Naive B cell (primary cell): ENCODE data around the gene TCHP. TPM values are rescaled to one million over a fixed set of nuclear protein-coding genes. Genes with fewer than 3 reads are reported as not detected.

Experiments
- ATAC-seq, 2 donors: fragments of 150-1000 bp; cut with Tn5 transposase; 2 replicates each; pipeline ENCODE4 v1.10.0; 2021; ENCODE audit warnings: low read depth in 2 of 2, mild to moderate bottlenecking in 2 of 2, moderate library complexity in 2 of 2
- DNase-seq: peaks from one replicate; pipeline ENCODE4 v3.0.0; 2022
- H3K27ac Mint-ChIP-seq, 6 donors: one replicate each; pipeline ENCODE4 v1.8.0; 2020 to 2022; ENCODE audit warnings: mild to moderate bottlenecking in 6 of 6, mixed read lengths in 6 of 6, moderate library complexity in 5 of 6, inconsistent platforms in 2 of 6
- H3K27me3 Mint-ChIP-seq, 3 donors: one replicate each; pipeline ENCODE4 v1.8.0; 2021 to 2022; ENCODE audit warnings: mixed read lengths in 3 of 3, mild to moderate bottlenecking in 1 of 3
- H3K36me3 Mint-ChIP-seq, 2 donors: one replicate each; pipeline ENCODE4 v1.8.0; 2020 to 2022; ENCODE audit warnings: mixed read lengths in 2 of 2, inconsistent platforms in 1 of 2, mild to moderate bottlenecking in 1 of 2
- H3K4me1 Mint-ChIP-seq, 3 donors: one replicate each; pipeline ENCODE4 v1.8.0; 2020 to 2022; ENCODE audit warnings: mixed read lengths in 3 of 3, inconsistent platforms in 1 of 3, mild to moderate bottlenecking in 1 of 3, moderate library complexity in 1 of 3
- H3K4me3 Mint-ChIP-seq, 8 donors: one replicate each; pipeline ENCODE4 v1.8.0; 2020 to 2022; ENCODE audit warnings: mild to moderate bottlenecking in 8 of 8, mixed read lengths in 8 of 8, moderate library complexity in 8 of 8, inconsistent platforms in 2 of 8
- H3K9me3 Mint-ChIP-seq, 7 donors: one replicate each; pipeline ENCODE4 v1.8.0; 2020 to 2022; ENCODE audit warnings: mixed read lengths in 7 of 7, mild to moderate bottlenecking in 5 of 7, inconsistent platforms in 2 of 7, moderate library complexity in 1 of 7
- polyA plus RNA-seq, 6 donors: library from polyadenylated mRNA; unstranded; fragments of 300-500 nt; fragmentation: Illumina TruSeq; gene quantifications; one replicate each; pipeline ENCODE4 v1.2.3, GENCODE V29; 2021; ENCODE audit warnings: low read depth in 6 of 6

TCHP gene
- polyA plus RNA-seq, 6 donors from 2014 or later = 5.6 to 10.3 (median 6.4) TPM

- Mint-ChIP-seq H3K4me1 (peaks cover 6 to 13% (median 6%) of the 10 kb centered on the region in 3 donors), H3K4me3 (no peak overlapping the region), H3K27ac (peak overlapping the region in 2 of 6 donors; percentile 42 to 70), H3K27me3 (no peaks in the 10 kb centered on the region), H3K36me3 (peaks cover 15 to 16% of the 10 kb centered on the region in 2 donors), H3K9me3 (no peaks in the 10 kb centered on the region)
- ATAC-seq (no peak), DNase-seq (no peak)
Measured at GRCh38 chr12:109937371-109937770, 37.3 kb downstream of the TCHP start.

- peaks cover 11 to 16% of the 10 kb centered on the region in 2 donors for H3K36me3 Mint-ChIP-seq
- H3K9me3 Mint-ChIP-seq = no peaks in the 10 kb centered on the region
- H3K27ac Mint-ChIP-seq = peak overlapping the region in 1 of 6 donors; percentile 54
- H3K4me3 Mint-ChIP-seq = no peak overlapping the region
- ATAC-seq (no peak), DNase-seq (no peak)
- no peaks in the 10 kb centered on the region for H3K27me3 Mint-ChIP-seq
- peaks cover 6 to 13% (median 6%) of the 10 kb centered on the region in 3 donors for H3K4me1 Mint-ChIP-seq
Measured at GRCh38 chr12:109938947-109939346, 38.9 kb downstream of the TCHP start.

DNA sequence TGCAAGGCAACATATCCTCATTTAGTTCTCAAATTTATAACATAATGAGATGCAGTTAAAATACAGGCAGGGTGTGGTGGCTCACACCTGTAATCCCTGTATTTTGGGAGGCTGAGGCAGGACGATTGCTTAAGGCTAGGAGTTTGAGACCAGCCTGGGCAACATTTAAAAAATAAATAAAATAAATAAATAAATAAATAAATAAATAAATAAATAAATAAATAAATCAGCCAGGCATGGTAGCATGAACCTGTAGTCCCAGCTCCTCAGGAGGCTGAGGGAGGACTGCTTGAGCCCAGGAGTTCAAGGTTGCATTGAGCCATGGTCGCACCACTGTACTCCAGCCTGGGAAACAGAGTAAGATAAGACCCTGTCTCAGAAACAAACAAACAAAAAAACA lies 39.4 kb downstream of the TCHP start:
- Mint-ChIP-seq H3K27ac (peak overlapping the region in 1 of 6 donors; percentile 29), H3K4me1 (peaks cover 6 to 13% (median 6%) of the 10 kb centered on the region in 3 donors), H3K9me3 (no peaks in the 10 kb centered on the region), H3K4me3 (no peak overlapping the region), H3K36me3 (peaks cover 7 to 16% of the 10 kb centered on the region in 2 donors), H3K27me3 (no peaks in the 10 kb centered on the region)
- no peak for DNase-seq
- no peak for ATAC-seq

DNA sequence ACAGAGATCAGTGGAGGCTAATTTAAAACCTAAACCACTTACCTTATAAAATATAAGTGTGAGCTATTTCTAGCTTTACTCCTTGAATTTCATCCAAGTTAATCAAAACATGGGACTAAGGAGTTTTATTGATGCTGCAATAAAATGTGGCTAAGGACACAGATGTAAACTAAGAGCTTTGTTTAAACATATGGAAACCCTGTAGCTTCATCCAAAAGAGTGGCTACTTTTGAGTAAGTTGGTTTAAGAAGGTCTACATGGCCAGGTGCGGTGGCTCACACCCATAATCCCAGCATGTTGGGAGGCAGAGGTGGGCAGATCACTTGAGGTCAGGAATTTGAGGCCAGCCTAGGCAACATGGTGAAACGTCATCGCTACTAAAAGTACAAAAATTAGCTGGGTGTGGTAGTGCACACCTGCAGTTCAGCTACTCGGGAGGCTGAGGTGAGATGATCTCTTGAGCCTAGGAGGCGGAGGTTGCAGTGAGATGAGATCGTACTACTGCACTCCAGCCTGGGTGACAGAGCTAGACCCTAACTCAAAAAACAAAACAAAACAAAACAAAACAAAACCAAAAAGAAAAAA lies 40.4 kb downstream of the TCHP start:
- ATAC-seq (no peak), DNase-seq (no peak)
- peaks cover 6 to 13% (median 6%) of the 10 kb centered on the region in 3 donors for H3K4me1 Mint-ChIP-seq
- peaks cover 7 to 16% of the 10 kb centered on the region in 2 donors for H3K36me3 Mint-ChIP-seq
- no peaks in the 10 kb centered on the region for H3K27me3 Mint-ChIP-seq
- H3K27ac Mint-ChIP-seq = peak overlapping the region in 3 of 6 donors; percentile 20 to 62 (median 52)
- H3K4me3 Mint-ChIP-seq = no peak overlapping the region
- H3K9me3 Mint-ChIP-seq = no peaks in the 10 kb centered on the region

GRCh38 chr12:109943811-109944210 lies 43.7 kb downstream of the TCHP start:
- Mint-ChIP-seq H3K27me3 (no peaks in the 10 kb centered on the region), H3K4me1 (peaks cover 24 to 37% (median 26%) of the 10 kb centered on the region in 3 donors), H3K36me3 (peaks cover 7 to 13% of the 10 kb centered on the region in 2 donors), H3K4me3 (no peak overlapping the region), H3K27ac (peak overlapping the region in 1 of 6 donors; percentile 62), H3K9me3 (no peaks in the 10 kb centered on the region)
- DNase-seq (no peak), ATAC-seq (no peak)

GRCh38 chr12:109944561-109945359 lies 44.7 kb downstream of the TCHP start:
- DNase-seq = no peak
- Mint-ChIP-seq H3K27me3 (no peaks in the 10 kb centered on the region), H3K4me3 (no peak overlapping the region), H3K9me3 (no peaks in the 10 kb centered on the region), H3K27ac (peak overlapping the region in 3 of 6 donors; percentile 9 to 86 (median 70)), H3K4me1 (peaks cover 24 to 37% (median 26%) of the 10 kb centered on the region in 3 donors), H3K36me3 (peaks cover 7 to 13% of the 10 kb centered on the region in 2 donors)
- no peak for ATAC-seq

DNA sequence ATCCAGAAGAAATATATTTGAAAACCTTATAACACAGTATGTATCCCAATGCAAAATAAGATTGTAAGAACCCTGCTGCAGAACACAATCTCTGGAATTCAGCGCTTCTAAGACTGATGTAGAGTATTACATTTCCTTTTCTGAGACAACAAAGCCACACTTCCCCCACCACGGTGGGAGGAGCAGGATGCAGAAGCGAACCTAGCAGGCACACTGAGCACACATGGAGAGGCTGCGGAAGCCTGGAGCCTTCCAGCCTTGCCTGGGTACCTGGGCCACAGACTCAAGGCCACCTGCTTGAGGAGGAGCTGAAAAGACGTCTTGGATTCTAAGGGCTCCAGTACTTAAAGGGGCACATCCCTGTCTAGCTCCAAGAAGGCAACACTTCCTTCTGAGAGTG lies 46.4 kb downstream of the TCHP start:
- no peaks in the 10 kb centered on the region for H3K27me3 Mint-ChIP-seq
- DNase-seq = no peak
- ATAC-seq = no peak
- H3K4me3 Mint-ChIP-seq = peak overlapping the region in 1 of 8 donors; percentile 51
- H3K36me3 Mint-ChIP-seq = peaks cover 10 to 13% of the 10 kb centered on the region in 2 donors
- no peaks in the 10 kb centered on the region for H3K9me3 Mint-ChIP-seq
- H3K27ac Mint-ChIP-seq = peak overlapping the region; percentile 78 to 96 (median 89)
- H3K4me1 Mint-ChIP-seq = peaks cover 20 to 29% (median 21%) of the 10 kb centered on the region in 3 donors

DNA sequence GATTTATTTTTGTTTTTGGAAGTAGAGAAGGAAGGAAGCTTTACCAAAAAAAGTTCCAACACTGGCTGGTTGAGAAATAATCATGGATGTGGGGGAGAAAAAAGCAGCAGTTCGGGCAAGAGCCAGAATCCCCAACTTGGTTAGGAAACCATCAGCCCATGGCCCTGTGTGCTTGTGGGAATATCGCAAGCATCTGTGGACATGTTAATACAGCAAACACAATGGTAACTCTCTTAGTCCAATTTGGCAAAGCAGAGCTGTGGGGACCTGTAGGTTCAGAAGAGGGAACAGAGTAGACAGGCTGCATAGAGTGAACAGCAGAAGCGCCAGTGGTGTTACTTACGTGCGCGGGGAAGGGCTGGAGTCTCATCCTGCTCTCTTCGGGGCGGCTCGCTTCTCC lies 46.8 kb downstream of the TCHP start:
- H3K27ac Mint-ChIP-seq = peak overlapping the region; percentile 78 to 96 (median 89)
- no peaks in the 10 kb centered on the region for H3K27me3 Mint-ChIP-seq
- peak overlapping the region in 2 of 8 donors; percentile 6 to 51 for H3K4me3 Mint-ChIP-seq
- no peak for DNase-seq
- H3K4me1 Mint-ChIP-seq = peaks cover 18 to 25% (median 20%) of the 10 kb centered on the region in 3 donors
- no peak for ATAC-seq
- peaks cover 13 to 14% of the 10 kb centered on the region in 2 donors for H3K36me3 Mint-ChIP-seq
- no peaks in the 10 kb centered on the region for H3K9me3 Mint-ChIP-seq

DNA sequence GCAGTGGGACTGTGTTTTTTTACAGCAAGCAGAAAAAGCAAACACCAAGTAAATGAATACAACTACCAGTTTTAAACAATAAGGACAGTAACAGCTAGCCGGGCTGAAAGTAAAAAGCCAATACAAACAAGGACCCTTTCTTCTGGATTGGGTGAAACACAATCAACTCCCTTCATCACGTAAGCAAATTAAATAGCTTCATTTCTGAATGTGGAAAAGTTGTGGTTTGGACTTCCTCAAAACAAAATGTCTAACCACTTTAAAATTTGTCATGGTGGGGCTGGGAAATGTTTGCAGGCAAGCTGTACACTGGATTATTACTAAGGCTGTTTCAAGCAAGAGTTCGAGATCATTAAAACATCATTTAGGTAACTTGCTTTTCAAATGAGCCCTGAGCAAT lies 47.4 kb downstream of the TCHP start:
- H3K4me3 Mint-ChIP-seq = peak overlapping the region in 2 of 8 donors; percentile 35 to 36
- ATAC-seq = peak in 1 of 2 donors; percentile 47
- no peaks in the 10 kb centered on the region for H3K27me3 Mint-ChIP-seq
- no peaks in the 10 kb centered on the region for H3K9me3 Mint-ChIP-seq
- peaks cover 13 to 21% of the 10 kb centered on the region in 2 donors for H3K36me3 Mint-ChIP-seq
- H3K4me1 Mint-ChIP-seq = peaks cover 24 to 30% (median 24%) of the 10 kb centered on the region in 3 donors
- H3K27ac Mint-ChIP-seq = peak overlapping the region in 5 of 6 donors; percentile 61 to 94 (median 84)
- DNase-seq = no peak

DNA sequence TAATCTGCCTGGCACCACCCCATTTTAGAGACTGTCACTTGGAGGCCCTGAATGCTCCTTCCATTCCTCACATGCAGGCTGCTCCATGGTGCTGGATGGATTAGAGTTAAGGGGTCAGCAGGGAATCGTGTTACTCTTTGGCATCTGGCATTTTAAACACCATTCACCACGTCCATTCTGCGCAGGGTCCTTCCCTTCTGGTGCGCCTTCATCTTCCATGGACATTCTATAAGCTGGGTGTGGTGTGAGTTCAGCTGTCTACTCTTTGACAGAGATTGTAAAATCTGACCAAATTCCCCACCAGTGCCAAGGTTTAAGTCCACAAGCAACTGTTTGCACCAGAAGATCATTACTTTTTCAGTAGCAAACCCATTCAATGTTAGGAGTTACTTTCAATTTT lies 48.3 kb downstream of the TCHP start:
- Mint-ChIP-seq H3K4me3 (no peak overlapping the region), H3K36me3 (peaks cover 19 to 25% of the 10 kb centered on the region in 2 donors), H3K27me3 (no peaks in the 10 kb centered on the region), H3K9me3 (no peaks in the 10 kb centered on the region), H3K27ac (peak overlapping the region; percentile 9 to 84 (median 68)), H3K4me1 (peaks cover 29 to 38% (median 33%) of the 10 kb centered on the region in 3 donors)
- ATAC-seq (no peak), DNase-seq (no peak)

DNA sequence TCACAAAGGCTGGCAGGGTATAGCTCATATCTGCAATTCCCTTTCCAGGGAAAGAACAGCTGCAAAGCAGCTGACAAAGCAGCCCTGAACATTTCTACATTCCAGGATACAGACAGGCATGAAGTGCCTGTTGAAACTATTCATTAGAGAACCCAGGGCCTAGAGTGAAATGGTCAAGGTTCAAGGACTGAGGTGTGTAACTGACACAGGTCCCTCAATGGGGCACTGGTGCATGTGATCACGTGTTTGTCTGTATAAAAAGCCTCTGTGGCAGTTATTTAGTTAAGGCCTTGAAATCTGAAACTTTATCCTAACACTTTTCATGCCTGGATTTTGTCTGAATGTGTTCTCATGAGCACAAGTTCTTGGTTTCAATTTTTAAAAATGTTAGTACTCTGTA lies 49.0 kb downstream of the TCHP start:
- no peaks in the 10 kb centered on the region for H3K9me3 Mint-ChIP-seq
- peak overlapping the region in 5 of 6 donors; percentile 13 to 84 (median 22) for H3K27ac Mint-ChIP-seq
- DNase-seq (no peak), ATAC-seq (no peak)
- H3K36me3 Mint-ChIP-seq = peaks cover 19 to 25% of the 10 kb centered on the region in 2 donors
- H3K27me3 Mint-ChIP-seq = no peaks in the 10 kb centered on the region
- H3K4me3 Mint-ChIP-seq = no peak overlapping the region
- peaks cover 29 to 40% (median 35%) of the 10 kb centered on the region in 3 donors for H3K4me1 Mint-ChIP-seq

DNA sequence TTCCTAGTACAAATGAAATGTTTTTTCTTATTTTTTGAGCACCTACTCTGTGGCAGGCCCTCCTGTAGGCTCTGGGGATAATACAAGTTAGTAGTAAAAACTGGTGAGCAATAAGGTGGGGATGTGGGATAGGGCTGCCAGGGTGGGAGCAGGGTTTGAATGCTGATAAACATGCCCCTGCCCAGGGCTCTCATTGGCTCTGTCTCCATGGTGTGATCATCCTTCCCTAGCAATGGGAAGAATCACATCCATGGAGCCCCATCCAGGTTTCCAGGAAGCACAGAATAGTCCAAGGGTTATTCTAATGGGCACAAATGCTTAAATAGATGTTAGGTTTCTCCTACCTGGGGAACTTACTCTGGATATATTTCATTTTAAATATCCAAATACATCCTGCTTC lies 50.6 kb downstream of the TCHP start:
- ATAC-seq (no peak), DNase-seq (no peak)
- Mint-ChIP-seq H3K36me3 (peaks cover 19 to 25% of the 10 kb centered on the region in 2 donors), H3K27ac (no peak overlapping the region), H3K27me3 (no peaks in the 10 kb centered on the region), H3K4me1 (peaks cover 29 to 40% (median 35%) of the 10 kb centered on the region in 3 donors), H3K9me3 (no peaks in the 10 kb centered on the region), H3K4me3 (no peak overlapping the region)

DNA sequence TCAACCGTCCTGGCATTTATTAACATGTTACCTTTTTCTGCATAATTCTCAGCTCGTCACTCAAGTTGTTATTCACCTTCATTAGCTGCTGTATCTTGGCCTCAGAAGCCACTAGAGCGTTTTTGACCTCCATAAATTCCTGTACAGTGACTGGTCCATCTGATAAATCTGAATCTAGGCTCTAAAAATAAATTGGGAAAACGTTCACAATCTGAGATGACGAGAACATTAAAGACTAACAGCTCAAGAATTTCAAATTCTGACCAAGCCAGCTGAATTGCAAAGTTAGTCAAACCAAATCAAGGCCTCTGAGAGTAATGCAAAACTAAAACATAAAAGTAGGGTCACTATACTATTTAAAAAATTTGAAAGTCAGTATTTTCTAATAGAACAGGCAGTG lies 51.1 kb downstream of the TCHP start:
- DNase-seq (no peak), ATAC-seq (no peak)
- peak overlapping the region in 2 of 6 donors; percentile 10 to 69 for H3K27ac Mint-ChIP-seq
- H3K9me3 Mint-ChIP-seq = no peaks in the 10 kb centered on the region
- H3K4me1 Mint-ChIP-seq = peaks cover 29 to 40% (median 35%) of the 10 kb centered on the region in 3 donors
- H3K36me3 Mint-ChIP-seq = peaks cover 19 to 25% of the 10 kb centered on the region in 2 donors
- H3K27me3 Mint-ChIP-seq = no peaks in the 10 kb centered on the region
- H3K4me3 Mint-ChIP-seq = no peak overlapping the region
